SK-N-DZ (cell line): ENCODE results near the gene CCDC91. TPM values are rescaled to one million over a fixed set of nuclear protein-coding genes. Genes with fewer than 3 reads are reported as not detected.

Experiments
- DNase-seq: peaks from one replicate; pipeline ENCODE4 v3.0.0-alpha.2; 2015; ENCODE audit warnings: low spot score
- polyA plus RNA-seq, 2 experiments: library from polyadenylated mRNA; depleted of rRNA; stranded (reverse); fragments of >200 nt; gene quantifications; 2 replicates each; pipeline ENCODE4 v1.2.3, GENCODE V29; 2014

Gene CCDC91, protein sequence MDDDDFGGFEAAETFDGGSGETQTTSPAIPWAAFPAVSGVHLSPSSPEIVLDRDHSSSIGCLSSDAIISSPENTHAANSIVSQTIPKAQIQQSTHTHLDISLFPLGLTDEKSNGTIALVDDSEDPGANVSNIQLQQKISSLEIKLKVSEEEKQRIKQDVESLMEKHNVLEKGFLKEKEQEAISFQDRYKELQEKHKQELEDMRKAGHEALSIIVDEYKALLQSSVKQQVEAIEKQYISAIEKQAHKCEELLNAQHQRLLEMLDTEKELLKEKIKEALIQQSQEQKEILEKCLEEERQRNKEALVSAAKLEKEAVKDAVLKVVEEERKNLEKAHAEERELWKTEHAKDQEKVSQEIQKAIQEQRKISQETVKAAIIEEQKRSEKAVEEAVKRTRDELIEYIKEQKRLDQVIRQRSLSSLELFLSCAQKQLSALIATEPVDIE
- 22.9 and 34.4 TPM in 2 replicates for polyA plus RNA-seq (2014; cell fraction: cytosol; rRNA removed)
- polyA plus RNA-seq (2014; cell fraction: nucleus; rRNA removed), result 12.5 and 15.6 TPM in 2 replicates

DNA sequence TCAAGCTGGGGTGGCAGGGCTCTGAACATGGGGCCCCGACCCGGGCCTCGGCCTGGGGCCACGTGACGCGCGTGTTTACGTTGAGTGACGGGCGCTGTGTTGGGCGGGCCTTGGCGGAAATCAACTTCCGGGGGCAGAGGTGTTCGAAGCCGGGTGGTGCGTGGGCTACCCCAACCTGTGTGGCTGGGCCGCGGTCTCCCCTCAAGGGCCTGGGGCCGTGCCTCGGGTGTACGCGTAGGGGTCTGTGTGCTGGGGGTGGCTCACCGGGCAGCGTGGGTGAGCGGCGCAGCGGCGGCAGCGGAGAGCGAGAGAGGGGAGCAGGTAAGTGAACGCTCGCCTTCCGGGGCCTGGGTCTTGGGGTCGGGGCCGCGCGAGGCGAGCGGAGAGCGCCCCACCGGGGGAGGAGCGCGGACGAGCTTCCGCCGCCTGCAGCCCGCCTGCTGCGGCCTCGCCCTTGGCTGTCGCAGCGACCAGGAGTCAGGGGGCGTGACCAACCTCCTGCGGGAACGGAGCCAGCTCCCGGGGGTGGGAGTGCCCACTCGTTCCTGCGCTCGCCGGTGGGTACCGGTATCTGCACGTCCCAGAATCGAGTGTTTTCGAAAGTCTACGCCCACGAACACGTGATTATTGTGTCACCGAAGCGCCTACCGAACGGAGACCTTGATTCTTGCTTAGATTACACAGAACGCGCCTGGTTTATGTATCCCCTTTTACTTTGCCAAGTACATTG, at the start of gene CCDC91:
CCDC91 (plus strand) TSS at position 136 of the 730 bp plus-strand sequence. CDS start 66,760 bp downstream, outside the sequence.
- DNase-seq, result peak; percentile 90

DNA sequence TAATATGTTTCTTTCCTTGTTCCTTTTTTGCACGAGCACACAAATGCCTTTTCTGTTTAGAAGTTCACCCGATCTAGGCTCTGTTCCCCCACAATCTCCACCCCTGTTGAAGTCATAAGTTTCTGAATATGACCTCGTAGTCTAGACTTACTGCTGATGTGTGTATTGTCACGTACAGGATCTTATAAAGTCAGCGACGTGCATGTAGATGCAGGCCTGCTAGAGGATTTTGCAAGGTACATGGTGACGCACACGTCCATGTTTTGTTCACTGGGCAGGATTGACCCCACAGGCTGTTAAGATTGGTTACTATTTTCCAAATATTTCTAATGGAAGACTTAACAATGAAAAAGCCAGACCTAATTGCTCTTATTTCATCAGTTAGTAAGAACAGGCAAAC, 46.2 kb upstream of the CCDC91 start:
- DNase-seq, result no peak

DNA sequence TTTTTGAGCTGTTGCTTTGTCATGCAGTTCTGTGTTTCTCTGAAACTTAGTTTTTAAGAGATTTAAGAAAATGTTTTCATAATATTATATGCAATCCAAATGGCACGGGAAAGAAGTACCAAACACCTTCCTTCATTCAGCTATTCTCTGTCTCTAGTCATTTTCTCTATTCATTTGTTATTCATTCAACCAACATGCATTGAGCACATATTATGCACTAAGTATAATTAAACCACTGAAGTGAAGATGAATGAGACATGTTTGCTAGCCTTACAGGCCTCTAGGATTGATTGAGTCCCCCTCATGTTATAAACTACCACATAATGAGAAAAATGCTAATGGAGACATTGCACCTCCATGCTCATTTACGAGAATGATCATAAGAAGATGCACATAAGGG, 45.7 kb upstream of the CCDC91 start:
- no peak for DNase-seq

DNA sequence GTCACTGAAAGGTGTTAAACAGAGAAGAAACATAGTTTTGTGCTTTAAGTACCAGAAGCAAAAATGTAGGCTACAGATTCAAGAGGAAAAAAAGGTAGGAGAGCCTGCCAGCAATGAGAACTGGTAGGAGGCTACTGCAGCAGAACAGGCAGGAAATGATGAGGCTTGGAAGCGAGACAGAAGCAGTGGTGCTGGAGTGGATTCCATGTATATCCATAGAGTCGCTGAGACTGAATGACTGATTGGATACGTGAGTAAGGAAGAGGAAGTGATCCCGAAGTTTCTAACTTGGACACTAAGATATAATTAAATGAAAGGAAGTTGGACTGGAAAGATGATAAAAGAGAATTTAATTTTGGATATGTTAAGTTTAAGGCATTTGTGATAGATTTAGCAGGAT, 45.0 kb upstream of the CCDC91 start:
- no peak for DNase-seq

DNA sequence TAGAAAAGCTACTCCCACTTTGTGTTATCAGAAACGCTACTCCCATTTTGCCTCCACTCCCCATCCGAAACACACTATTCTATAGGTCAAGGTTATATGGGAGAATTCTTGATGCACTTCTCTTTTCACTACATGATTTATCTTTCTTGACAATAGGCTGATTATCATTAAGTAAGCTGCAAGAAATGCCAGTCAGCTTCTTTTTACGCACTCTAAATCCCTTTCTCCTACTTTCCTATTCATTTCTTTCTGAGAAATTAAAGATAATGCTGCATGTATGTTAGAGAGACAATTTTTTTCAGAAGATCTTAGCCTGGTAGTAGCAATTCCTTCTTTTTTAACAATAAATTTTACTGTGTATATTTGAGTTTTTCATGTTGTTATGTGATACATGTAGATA, 41.0 kb upstream of the CCDC91 start:
- DNase-seq, result no peak

DNA sequence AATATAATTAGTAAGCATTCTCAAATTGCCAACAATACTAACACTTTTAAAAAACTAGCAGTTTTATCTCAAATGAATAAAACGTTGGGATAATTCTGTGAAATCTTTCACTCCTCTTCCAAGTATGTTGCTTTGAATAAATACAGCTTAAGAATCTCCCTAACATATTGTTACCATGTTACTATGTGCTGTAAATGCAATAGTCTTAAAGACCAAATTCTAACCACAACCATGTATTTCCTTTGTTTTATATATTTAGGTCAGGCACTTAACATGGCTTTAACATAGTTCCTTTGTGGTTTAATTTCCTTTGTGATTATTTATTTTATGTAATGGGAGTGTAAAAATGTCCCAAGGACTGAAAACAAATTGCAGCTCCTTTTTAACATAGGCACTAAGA, 33.9 kb upstream of the CCDC91 start:
- no peak for DNase-seq

DNA sequence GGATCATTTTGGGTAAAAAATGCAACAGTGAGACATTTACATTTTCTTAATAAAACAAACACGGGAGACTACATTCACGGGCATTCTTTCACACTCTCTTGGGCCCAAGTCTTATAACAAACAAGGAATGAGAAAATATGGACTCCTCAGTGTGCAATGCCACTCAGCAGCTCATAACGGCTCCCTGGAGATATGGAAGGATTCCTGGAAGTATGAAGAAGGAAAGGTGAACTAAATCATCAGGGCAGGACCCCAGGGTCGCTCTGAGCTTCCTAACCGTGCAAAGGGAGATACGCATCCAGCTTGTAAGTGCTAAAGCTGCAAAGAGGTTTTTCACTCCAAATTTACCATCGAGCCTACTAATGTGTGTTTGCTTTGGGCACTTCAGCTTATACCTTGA, 33.5 kb upstream of the CCDC91 start:
- no peak for DNase-seq

DNA sequence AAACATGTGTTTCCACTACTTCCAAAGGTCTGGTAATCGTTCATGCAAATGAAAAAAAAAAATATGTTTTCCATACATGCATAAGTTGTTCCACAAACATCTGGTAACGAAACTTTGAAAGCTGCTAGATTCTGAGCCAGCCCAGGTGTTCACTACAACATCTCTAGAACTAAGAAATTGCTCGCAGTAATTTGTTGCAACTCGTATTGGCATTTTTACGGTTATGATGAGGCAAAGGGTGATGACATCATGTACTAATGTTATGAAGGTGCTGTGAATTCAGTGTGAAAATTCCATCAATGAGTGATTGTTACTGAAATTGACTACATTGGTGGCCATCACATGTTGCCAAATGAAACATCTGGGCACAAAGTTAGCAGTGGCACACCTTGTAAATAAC, 31.9 kb upstream of the CCDC91 start:
- DNase-seq, result no peak

DNA sequence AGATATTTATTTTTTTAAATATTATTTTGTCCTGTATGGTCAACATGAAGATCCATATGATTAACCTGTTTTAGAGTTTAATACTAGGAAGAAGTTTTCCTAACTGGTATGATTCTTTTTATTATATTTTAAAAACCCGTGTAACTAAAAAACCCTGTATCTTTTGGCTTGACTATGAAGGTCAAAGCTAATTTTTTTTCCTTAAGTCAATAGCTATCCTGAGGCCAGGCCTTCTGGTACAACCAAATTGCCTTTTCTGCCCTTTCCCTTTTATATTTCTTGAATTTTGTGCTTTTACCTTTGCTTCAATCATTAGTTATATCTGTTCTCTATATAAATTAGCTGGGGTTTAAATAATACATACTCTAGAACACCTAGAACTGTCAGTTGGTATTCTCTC, 30.6 kb upstream of the CCDC91 start:
- no peak for DNase-seq

DNA sequence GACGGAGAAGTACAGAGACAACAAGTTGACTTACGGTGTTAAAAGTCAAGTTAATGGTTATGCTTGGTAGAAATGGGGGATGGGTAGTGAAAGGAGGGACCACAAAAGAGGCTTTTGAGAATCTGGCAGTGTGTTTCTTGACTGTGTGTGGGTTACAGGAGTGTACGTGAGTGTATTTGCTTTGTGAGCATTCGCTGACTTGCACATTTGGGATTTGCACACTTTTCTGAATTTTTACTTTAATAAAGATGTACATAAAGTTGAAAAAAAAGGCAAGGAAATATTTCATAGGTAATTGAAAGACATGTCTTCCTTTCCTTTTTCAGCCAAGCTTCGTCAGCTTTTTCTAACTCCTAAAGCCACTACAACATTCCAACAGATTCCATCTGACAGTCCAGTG, 28.6 kb upstream of the CCDC91 start:
- DNase-seq, result no peak

DNA sequence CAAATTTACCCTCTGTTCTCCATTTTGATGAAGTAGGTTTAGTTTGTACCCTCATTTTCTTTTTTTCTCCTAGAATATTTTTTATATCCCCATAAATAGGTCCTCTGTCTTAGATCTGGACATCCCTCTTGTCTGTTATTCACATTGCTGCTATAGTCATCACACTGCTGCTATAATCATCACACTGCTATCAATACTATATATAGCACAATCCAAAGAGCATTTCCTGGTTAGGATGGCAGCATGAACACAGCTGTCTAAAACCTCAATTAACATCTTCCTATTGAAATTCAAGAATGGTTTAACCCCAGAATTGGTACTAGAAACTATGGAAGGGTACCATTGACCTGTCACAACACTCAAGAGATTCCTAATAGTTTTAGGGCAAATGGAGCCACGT, 27.6 kb upstream of the CCDC91 start:
- DNase-seq, result no peak

DNA sequence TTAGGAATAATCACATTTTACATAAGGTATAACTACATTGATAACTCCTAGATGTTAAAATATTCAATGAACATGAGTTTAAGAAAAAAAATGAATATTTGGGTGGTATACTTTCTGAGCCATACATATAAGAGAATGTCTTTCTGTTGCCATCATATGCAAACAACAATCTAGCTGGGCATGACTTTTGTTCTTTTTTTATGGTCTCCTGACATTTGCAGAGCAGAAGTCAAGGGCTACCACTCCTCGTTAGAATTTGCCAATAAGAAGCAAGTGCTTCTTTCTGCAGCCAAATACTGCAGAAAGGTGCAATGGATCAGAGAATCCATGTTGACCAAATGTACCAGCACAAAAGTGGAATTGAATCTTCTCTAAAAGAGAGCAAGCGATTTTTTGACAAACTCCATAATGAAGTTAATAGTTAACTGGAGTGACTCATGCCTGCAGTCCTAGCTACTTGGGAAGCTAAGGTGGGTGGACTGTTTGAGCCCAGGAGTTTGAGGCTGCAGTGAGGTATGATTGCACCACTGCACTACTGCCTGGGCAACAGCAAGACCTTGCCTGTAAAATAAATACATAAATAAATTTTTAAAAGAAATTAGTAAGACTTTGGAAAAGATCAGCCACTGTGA, 25.5 kb upstream of the CCDC91 start:
- no peak for DNase-seq

DNA sequence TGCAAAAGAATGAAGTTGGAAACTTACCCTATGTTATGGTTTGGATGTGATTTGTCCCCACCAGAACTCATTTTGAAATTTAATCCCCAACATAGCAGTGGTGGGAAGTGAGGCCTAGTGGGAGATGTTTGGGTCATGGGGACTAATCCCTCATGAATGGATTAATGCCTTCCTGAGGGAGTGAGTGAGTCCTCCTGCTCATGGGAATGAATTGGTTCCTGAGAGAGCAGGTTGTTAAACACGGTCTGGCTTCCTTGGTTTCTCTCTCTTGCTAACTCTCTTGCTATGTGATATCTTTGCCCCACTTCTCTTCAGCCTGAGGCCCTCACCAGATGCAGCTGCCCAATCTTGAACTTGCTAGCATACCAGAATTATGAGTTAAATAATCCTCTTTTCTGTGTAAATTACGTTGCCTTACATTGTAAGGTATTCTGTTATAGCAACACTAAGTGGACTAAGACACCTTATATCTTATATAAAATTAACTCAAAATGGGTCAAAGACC, 22.2 kb upstream of the CCDC91 start:
- DNase-seq, result no peak

DNA sequence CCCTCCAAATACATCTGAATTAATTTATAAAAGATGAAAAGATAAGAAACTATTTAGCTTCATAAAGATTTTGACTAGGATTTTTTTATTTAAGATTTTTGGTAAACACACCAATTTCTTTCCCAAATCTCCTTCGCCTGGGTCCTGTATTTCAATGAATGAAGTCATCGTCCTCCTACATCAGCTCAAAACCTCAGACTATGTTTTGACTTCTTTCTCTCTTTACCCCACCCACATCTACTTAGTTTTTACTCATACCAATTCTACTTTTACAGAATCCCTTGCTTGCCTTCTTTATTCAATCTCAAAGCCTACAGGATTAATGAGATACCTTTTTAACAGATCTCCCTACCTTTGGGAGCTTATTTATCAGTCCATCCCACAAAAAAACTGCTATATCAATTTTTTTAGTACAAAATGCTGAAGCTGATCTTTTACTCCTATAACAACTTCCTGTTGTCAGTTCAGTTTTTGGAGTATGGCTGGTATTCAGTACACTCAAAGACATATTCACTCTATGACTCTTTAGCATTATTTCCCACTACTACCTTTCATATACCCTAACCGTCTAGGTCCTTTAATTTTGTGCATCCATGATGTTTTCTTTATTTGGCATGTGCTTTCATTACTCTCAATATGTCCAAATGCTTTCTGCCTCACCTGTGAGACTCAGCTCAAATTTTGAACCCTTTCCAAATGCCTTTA, 18.7 kb upstream of the CCDC91 start:
- no peak for DNase-seq

DNA sequence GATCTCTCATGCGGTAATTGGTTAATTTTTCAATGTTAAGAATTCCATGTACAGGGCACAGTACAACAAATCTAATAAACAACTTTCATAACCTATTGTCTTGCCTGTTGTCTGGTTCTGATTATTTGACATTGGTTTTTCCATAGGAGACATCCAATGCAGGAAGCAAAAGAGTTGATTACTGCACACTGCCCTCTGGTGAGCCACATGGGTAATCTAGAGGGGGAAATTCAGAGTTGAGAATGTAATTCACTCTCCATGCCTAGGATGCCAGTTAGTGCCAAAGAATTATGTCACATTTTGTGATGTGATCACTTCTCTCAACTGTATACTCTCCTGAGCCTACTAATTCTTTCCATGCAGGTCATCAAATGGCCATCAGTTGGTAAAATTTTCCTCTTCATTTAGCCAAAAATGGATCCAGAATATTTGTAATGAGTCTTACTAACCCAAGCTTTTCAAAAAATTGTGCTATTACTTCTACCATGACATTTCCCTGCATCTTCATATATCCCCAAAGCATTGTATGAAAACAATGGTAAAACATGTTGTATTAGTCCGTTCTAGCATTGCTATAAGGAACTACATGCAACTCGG, 17.7 kb upstream of the CCDC91 start:
- DNase-seq, result peak; percentile 37

DNA sequence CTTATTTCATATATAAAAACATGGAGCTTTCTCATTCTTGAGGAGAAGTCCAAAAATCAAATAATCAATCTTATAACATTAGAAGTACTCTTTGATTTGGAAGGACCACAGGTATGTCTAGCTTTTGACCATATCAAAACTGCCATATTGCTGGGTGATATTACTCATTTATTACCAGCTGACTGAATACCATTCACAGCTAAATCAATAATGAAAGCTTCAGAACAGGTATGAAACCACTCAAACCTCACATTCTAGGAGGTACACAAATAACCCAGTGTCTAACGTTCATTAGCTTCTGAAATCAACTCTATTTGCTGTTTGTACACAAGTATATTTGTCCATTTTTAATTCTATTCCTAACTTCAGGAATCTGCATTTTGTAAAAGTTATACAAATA, 16.8 kb upstream of the CCDC91 start:
- no peak for DNase-seq

DNA sequence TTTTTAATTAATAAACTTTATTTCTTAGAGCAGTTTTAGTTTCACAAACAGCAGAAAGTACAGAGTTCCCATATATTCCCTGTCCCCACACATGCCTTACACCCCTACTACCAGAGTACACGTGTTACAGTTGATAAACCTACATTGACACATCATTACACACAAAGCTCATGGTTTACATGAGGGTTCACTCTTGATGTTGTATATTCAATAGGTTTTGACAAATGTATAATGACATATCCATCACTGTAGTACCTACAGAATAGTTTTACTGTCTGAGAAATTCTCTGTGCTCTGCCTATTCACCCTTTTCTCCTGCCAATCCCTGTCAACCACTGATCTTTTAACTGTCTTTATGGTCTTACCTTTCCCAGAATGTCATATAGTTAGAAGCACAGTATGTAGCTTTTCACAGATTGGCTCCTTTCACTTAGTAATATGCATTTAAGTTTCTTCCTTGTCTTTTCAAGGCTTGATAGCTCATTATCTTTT, 15.1 kb upstream of the CCDC91 start:
- no peak for DNase-seq

DNA sequence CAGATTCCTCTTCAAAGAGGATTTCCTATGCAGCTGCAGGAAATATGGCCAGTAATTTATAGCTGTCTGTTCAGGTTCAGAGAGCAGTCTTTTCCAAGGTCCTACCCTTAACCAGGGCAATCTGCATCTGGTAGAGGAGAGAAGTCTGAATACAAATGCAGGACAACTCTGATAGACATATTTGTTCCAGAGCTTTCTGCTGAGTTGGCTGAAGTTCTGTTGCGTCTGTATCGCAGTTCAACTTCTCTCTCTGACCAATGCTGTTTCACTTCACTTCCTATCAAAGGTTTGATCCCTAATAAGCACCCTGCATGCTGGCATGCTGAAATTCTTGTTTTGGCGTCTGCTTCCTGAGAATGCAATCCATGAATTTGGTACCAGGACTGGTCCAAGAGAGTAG, 14.0 kb upstream of the CCDC91 start:
- no peak for DNase-seq

DNA sequence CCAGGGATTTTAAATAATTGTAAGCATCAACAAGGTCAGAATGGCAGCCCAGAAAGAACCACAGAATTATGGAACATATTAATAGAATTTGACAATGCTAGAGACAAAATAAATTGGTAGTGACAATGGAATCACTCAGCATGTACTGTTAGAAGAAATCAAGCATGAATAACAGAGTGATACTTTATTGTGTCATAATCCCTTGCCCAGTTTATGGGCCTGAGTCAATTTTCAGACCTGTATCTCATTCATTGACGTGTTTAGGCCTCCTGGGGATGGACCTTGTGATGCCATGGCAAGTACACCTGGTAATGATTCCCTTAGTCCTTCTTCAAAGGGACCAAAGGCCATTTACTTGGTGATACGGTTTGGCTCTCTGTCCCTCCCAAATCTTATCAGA, 12.8 kb upstream of the CCDC91 start:
- no peak for DNase-seq

DNA sequence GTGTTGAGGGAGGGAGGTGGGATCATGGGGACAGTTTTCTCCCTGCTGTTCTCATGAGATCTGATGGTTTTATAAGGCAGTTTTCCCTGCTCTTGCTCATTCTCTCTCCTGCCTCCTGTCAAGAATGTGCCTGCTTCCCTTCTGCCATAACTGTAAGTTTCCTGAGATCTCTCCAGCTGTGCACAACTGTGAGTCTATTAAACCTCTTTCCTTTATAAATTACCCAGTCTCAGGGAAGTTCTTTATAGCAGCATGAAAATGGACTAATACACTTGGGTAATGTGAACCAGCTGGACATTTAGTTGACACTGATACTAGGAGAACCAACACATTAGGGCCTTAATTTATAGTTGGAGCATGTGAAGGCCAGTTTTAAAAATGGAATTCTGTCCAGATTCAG, 12.4 kb upstream of the CCDC91 start:
- no peak for DNase-seq

DNA sequence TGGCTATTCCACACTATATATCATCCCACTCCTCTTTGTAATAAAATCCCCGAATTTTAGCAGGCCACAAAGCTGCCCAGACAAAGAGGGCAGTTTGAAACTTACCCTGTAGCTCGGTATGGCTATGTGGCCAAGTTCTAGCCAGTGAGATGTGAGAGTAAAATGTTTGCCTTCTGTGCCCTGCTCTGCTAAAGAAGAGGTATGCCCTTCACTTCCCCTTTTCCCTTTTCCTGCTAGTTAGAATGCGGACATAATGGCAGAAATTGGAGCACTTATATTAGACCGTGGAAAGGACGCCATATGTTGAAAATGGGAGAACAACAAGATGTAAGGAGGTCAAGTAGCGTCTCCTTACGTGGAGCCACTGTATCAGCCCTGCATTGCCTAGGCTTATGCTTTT, 11.5 kb upstream of the CCDC91 start:
- no peak for DNase-seq
